IMR-90 (cell line): ENCODE measurements around the gene GBA3. TPM values are rescaled to one million over a fixed set of nuclear protein-coding genes. Genes with fewer than 3 reads are reported as not detected.

Experiments
- ATAC-seq: fragments of 200-7000 bp; cut with Tn5 transposase; 2 replicates; pipeline ENCODE4 v1.9.1; 2020; ENCODE audit warnings: low read depth, mild to moderate bottlenecking, moderate library complexity
- BruUV-seq: library from RNA; stranded (reverse); fragments of 400-500 nt; replicated peaks from 2 replicates; lab custom pipeline; 2021; lab: Mats Ljungman, UMichigan
- CTCF ChIA-PET: fragments of 300-600 bp; formaldehyde crosslinking; extraction: SDS; loops from one replicate; lab custom pipeline; 2021; ENCODE audit warnings: antibody characterized with exemption; lab: Yijun Ruan, JAX
- POLR2A ChIA-PET: fragments of 300-600 bp; sonication (Branson Sonifier 250); formaldehyde crosslinking; loops from one replicate; lab custom pipeline; 2022; ENCODE audit warnings: antibody characterized with exemption; ENCODE audit not compliant: unreplicated experiment; lab: Charles Lee
- DNase-seq: peaks from one replicate; pipeline ENCODE4 v3.0.0; 2013
- H2AFZ ChIP-seq: replicated peaks from 2 replicates; pipeline ENCODE3; 2013; ENCODE audit warnings: low read length, mild to moderate bottlenecking; ENCODE audit not compliant: poor library complexity
- H2AK5ac ChIP-seq: 2 replicates; pipeline ENCODE4 v1.6.1; 2013; ENCODE audit warnings: low read depth, low read length, inconsistent platforms
- H2AK9ac ChIP-seq: replicated peaks from 2 replicates; pipeline ENCODE3; 2013; ENCODE audit warnings: mild to moderate bottlenecking, low read depth, low read length, moderate library complexity; ENCODE audit not compliant: poor library complexity
- H2BK120ac ChIP-seq: 2 replicates; pipeline ENCODE4 v1.6.1; 2013; ENCODE audit warnings: low read depth, low read length, inconsistent platforms
- H2BK15ac ChIP-seq: 3 replicates; pipeline ENCODE4 v1.6.1; 2013; ENCODE audit warnings: low read depth, low read length, inconsistent platforms
- H2BK20ac ChIP-seq: 2 replicates; pipeline ENCODE4 v1.6.1; 2013; ENCODE audit warnings: low read depth, mild to moderate bottlenecking, inconsistent platforms, low read length, moderate library complexity
- H2BK5ac ChIP-seq: 2 replicates; pipeline ENCODE4 v1.6.1; 2013; ENCODE audit warnings: mild to moderate bottlenecking, low read depth, low read length, inconsistent platforms; ENCODE audit not compliant: poor library complexity, severe bottlenecking
- H3K14ac ChIP-seq: replicated peaks from 2 replicates; pipeline ENCODE4 v1.6.1; 2013; ENCODE audit warnings: low read depth, low read length, inconsistent platforms
- H3K18ac ChIP-seq: 2 replicates; pipeline ENCODE4 v1.6.1; 2013; ENCODE audit warnings: low read depth, low read length, control low read depth
- H3K23ac ChIP-seq: 2 replicates; pipeline ENCODE4 v1.6.1; 2013; ENCODE audit warnings: low read depth, low read length, inconsistent platforms
- H3K27ac ChIP-seq: 2 replicates; pipeline ENCODE4 v1.5.1; 2013; ENCODE audit warnings: mild to moderate bottlenecking, control low read depth, low read length; ENCODE audit not compliant: insufficient read depth
- H3K27me3 ChIP-seq: 2 replicates; pipeline ENCODE4 v1.6.1; 2013; ENCODE audit warnings: low read length; ENCODE audit not compliant: control insufficient read depth, insufficient read depth
- H3K36me3 ChIP-seq: 2 replicates; pipeline ENCODE4 v1.6.1; 2013; ENCODE audit warnings: low read length, mixed read lengths; ENCODE audit not compliant: control insufficient read depth, insufficient read depth
- H3K4ac ChIP-seq: 2 replicates; pipeline ENCODE4 v1.6.1; 2013; ENCODE audit warnings: low read depth, low read length, inconsistent platforms
- H3K4me1 ChIP-seq: 2 replicates; pipeline ENCODE4 v1.6.1; 2013; ENCODE audit warnings: low read length, mixed read lengths; ENCODE audit not compliant: control insufficient read depth, insufficient read depth
- H3K4me2 ChIP-seq: 2 replicates; pipeline ENCODE4 v1.6.1; 2013; ENCODE audit warnings: low read depth, mild to moderate bottlenecking, control low read depth, low read length, moderate library complexity
- H3K4me3 ChIP-seq: 2 replicates; pipeline ENCODE4 v1.5.1; 2013; ENCODE audit warnings: low read depth, mild to moderate bottlenecking, control low read depth, low read length, moderate library complexity; ENCODE audit not compliant: insufficient read depth
- H3K56ac ChIP-seq: 2 replicates; pipeline ENCODE4 v1.6.1; 2013; ENCODE audit warnings: low read length, inconsistent platforms; ENCODE audit not compliant: insufficient read depth; ENCODE audit errors: extremely low read depth
- H3K79me1 ChIP-seq, 2 experiments: 2 replicates each; pipeline ENCODE4 v1.6.1; 2013; ENCODE audit warnings: low read length in 2 of 2, inconsistent platforms in 1 of 2, low read depth in 1 of 2
- H3K9ac ChIP-seq: 2 replicates; pipeline ENCODE4 v1.6.1; 2013; ENCODE audit warnings: low read depth, low read length, control low read depth
- H3K9me1 ChIP-seq: 2 replicates; pipeline ENCODE4 v1.6.1; 2013; ENCODE audit warnings: low read length, inconsistent platforms; ENCODE audit not compliant: insufficient read depth
- H3K9me3 ChIP-seq: 2 replicates; pipeline ENCODE4 v1.6.1; 2013; ENCODE audit warnings: low read length; ENCODE audit not compliant: control insufficient read depth, insufficient read depth
- H4K20me1 ChIP-seq: 2 replicates; pipeline ENCODE4 v1.6.1; 2013; ENCODE audit warnings: low read length, inconsistent platforms; ENCODE audit not compliant: insufficient read depth
- H4K5ac ChIP-seq: 2 replicates; pipeline ENCODE4 v1.6.1; 2013; ENCODE audit warnings: mild to moderate bottlenecking, low read depth, low read length, control low read depth
- H4K8ac ChIP-seq, 2 experiments: 2 replicates each; pipeline ENCODE4 v1.6.1; 2013; ENCODE audit warnings: low read depth in 2 of 2, low read length in 2 of 2, control low read depth in 1 of 2, inconsistent platforms in 1 of 2
- H4K91ac ChIP-seq: 2 replicates; pipeline ENCODE4 v1.6.1; 2013; ENCODE audit warnings: low read depth, low read length, inconsistent platforms; ENCODE audit not compliant: insufficient read depth
- BHLHE40 ChIP-seq: fragments of 150-350 bp; IDR thresholded peaks from 2 replicates; pipeline ENCODE4 v1.6.1; 2016; ENCODE audit warnings: mild to moderate bottlenecking, low read depth, low read length
- CEBPB ChIP-seq: IDR thresholded peaks from 2 replicates; pipeline ENCODE4 v1.6.1; 2012; ENCODE audit warnings: low read depth, low read length, improper control_type of control experiment
- CHD1 ChIP-seq: IDR thresholded peaks from 2 replicates; pipeline ENCODE4 v1.6.1; 2012; ENCODE audit warnings: low read depth, low read length, improper control_type of control experiment
- CTCF ChIP-seq: conservative IDR thresholded peaks from 2 replicates; pipeline ENCODE4 v1.5.1; 2012; ENCODE audit warnings: mild to moderate bottlenecking, low read depth, low read length, improper control_type of control experiment
- MAFK ChIP-seq: IDR thresholded peaks from 2 replicates; pipeline ENCODE4 v1.6.1; 2012; ENCODE audit warnings: low read depth, low read length, improper control_type of control experiment
- MXI1 ChIP-seq: IDR thresholded peaks from 2 replicates; pipeline ENCODE4 v1.6.1; 2012; ENCODE audit warnings: low read depth, mild to moderate bottlenecking, low read length, moderate library complexity, borderline replicate concordance
- RFX5 ChIP-seq: IDR thresholded peaks from 2 replicates; pipeline ENCODE4 v1.8.0; 2012; ENCODE audit warnings: low read depth, mild to moderate bottlenecking, low read length, moderate library complexity
- WGBS, 2 experiments: methylation state at CpG; one replicate each; pipeline versions ENCODE4 v1.1.5 to v1.1.7; 2013; ENCODE audit warnings: missing lambda C conversion rate in 2 of 2; ENCODE audit not compliant: insufficient read length in 1 of 2; ENCODE audit errors: extremely low coverage in 2 of 2; 5-methylcytosine and 5-hydroxymethylcytosine counted together
- dilution Hi-C: fragments of 300-500 bp; cut with HindIII; formaldehyde crosslinking; loops from one replicate; pipeline ENCODE4 v1.14.3; 2018; ENCODE audit warnings: low sequenced_read_pairs; ENCODE audit not compliant: unreplicated experiment
- in situ Hi-C: fragments of 300-500 bp; cut with MboI; formaldehyde crosslinking; loops from 3 replicates; pipeline ENCODE4 v1.14.3; 2019; ENCODE audit warnings: low sequenced_read_pairs, inconsistent platforms, mixed read lengths
- intact Hi-C: fragments of 100-400 bp; cut with micrococcal nuclease; formaldehyde crosslinking; loops from 2 replicates; pipeline ENCODE4 v1.10.0; 2022
- polyA plus RNA-seq, 3 experiments: library from polyadenylated mRNA; depleted of rRNA; stranded (reverse); fragments of >200 nt; gene quantifications; 2 replicates each; pipeline ENCODE4 v1.2.3, GENCODE V29; 2012; ENCODE audit warnings: low replicate concordance in 1 of 3
- total RNA-seq: library from RNA; depleted of rRNA; stranded (reverse); fragments of >200 nt; gene quantifications from 2 replicates; pipeline ENCODE4 v1.2.3, GENCODE V29; 2012

The GBA3 gene
- total and polyA plus RNA-seq, 2 of the 4 experiments (the other 2 are of a cell fraction): not detected

GRCh38 chr4:22780317-22780716 lies 87.6 kb downstream of the GBA3 start:
- H3K9me3 ChIP-seq: peaks cover 11% of the 10 kb centered on the region
- H2BK20ac ChIP-seq: no peak overlapping the region
- H3K56ac ChIP-seq: no peak overlapping the region
- ChIA-PET POLR2A (no interaction called here), CTCF (no interaction called here)
- H2BK120ac ChIP-seq: no peak overlapping the region
- no peak overlapping the region for H2BK5ac ChIP-seq
- no peaks in the 10 kb centered on the region for H3K4me1 ChIP-seq
- no peak overlapping the region for H3K4me3 ChIP-seq
- H3K18ac ChIP-seq: no peak overlapping the region
- no peak overlapping the region for H2AFZ ChIP-seq
- no TSS peak for BruUV-seq
- no peak overlapping the region for H2BK15ac ChIP-seq
- no peaks in the 10 kb centered on the region for H3K27me3 ChIP-seq
- WGBS, 2 experiments: no CpG with 5 or more reads among the region's 4 CpGs
- no peak overlapping the region for H4K5ac ChIP-seq
- no peak for DNase-seq
- H2AK9ac ChIP-seq: no peak overlapping the region
- H3K79me1 ChIP-seq: no peaks in the 10 kb centered on the region
- no peak overlapping the region for H3K23ac ChIP-seq
- no peak for TF ChIP-seq MAFK
- no peak for TF ChIP-seq RFX5
- TF ChIP-seq BHLHE40: no peak
- no peak for TF ChIP-seq CHD1
- no peak for TF ChIP-seq MXI1
- TF ChIP-seq CTCF: no peak
- TF ChIP-seq CEBPB: no peak
- no peak for ATAC-seq
- no peaks in the 10 kb centered on the region for H3K36me3 ChIP-seq
- H4K20me1 ChIP-seq: no peaks in the 10 kb centered on the region
- no peak overlapping the region for H3K9ac ChIP-seq
- no peak overlapping the region for H3K4ac ChIP-seq
- no peak overlapping the region for H2AK5ac ChIP-seq
- H3K9me1 ChIP-seq: no peaks in the 10 kb centered on the region
- no peak overlapping the region for H4K91ac ChIP-seq
- H3K4me2 ChIP-seq: no peak overlapping the region
- dilution Hi-C loops (no loop called here), intact Hi-C loops (no loop called here), in situ Hi-C loops (no loop called here)
- no peak overlapping the region for H3K14ac ChIP-seq
- no peak overlapping the region for H4K8ac ChIP-seq
- H3K27ac ChIP-seq: no peak overlapping the region
